ENCODE data around the gene ARHGAP20. TPM values are rescaled to one million over a fixed set of nuclear protein-coding genes. Genes with fewer than 3 reads are reported as not detected.

ARHGAP20 gene
- total and polyA plus RNA-seq, 9 of the 15 experiments (the other 6 are each of a cell fraction or from before 2014, with no cell fraction given) = 0.07 TPM; not detected in 8

DNA sequence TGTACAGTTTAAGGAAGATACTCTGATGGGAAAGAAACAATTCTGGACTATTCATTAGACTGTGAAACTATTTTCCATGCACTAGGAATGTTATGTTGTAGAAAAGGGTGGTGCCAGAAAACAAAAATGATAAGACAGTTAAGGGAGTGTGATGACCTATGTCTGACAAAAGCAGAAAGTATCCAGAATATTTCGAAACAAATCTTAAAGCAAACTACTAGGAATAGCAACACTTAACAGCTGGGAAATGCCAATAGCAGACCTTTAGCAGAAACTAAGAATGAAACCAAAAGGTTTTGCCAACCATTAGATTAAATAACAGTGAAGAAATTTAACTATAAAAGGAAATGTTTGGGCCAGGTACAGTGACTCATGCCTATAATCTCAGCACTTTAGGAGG lies 3.3 kb upstream of the ARHGAP20 start (continued):
- no peak for TF ChIP-seq SIN3B (IDR thresholded peaks at IDR 0.05; ENCODE audit: low read depth)
- TF ChIP-seq, protein P1, sequence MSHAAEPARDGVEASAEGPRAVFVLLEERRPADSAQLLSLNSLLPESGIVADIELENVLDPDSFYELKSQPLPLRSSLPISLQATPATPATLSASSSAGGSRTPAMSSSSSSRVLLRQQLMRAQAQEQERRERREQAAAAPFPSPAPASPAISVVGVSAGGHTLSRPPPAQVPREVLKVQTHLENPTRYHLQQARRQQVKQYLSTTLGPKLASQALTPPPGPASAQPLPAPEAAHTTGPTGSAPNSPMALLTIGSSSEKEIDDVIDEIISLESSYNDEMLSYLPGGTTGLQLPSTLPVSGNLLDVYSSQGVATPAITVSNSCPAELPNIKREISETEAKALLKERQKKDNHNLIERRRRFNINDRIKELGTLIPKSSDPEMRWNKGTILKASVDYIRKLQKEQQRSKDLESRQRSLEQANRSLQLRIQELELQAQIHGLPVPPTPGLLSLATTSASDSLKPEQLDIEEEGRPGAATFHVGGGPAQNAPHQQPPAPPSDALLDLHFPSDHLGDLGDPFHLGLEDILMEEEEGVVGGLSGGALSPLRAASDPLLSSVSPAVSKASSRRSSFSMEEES (CRISPR knock-in tag; IDR thresholded peaks at IDR 0.05) = no peak
- TF ChIP-seq HEY1 (CRISPR knock-in tag; IDR thresholded peaks at IDR 0.05; ENCODE audit: borderline replicate concordance) = no peak
- no peak for TF ChIP-seq BCOR (IDR thresholded peaks at IDR 0.05)
- TF ChIP-seq, protein P2, sequence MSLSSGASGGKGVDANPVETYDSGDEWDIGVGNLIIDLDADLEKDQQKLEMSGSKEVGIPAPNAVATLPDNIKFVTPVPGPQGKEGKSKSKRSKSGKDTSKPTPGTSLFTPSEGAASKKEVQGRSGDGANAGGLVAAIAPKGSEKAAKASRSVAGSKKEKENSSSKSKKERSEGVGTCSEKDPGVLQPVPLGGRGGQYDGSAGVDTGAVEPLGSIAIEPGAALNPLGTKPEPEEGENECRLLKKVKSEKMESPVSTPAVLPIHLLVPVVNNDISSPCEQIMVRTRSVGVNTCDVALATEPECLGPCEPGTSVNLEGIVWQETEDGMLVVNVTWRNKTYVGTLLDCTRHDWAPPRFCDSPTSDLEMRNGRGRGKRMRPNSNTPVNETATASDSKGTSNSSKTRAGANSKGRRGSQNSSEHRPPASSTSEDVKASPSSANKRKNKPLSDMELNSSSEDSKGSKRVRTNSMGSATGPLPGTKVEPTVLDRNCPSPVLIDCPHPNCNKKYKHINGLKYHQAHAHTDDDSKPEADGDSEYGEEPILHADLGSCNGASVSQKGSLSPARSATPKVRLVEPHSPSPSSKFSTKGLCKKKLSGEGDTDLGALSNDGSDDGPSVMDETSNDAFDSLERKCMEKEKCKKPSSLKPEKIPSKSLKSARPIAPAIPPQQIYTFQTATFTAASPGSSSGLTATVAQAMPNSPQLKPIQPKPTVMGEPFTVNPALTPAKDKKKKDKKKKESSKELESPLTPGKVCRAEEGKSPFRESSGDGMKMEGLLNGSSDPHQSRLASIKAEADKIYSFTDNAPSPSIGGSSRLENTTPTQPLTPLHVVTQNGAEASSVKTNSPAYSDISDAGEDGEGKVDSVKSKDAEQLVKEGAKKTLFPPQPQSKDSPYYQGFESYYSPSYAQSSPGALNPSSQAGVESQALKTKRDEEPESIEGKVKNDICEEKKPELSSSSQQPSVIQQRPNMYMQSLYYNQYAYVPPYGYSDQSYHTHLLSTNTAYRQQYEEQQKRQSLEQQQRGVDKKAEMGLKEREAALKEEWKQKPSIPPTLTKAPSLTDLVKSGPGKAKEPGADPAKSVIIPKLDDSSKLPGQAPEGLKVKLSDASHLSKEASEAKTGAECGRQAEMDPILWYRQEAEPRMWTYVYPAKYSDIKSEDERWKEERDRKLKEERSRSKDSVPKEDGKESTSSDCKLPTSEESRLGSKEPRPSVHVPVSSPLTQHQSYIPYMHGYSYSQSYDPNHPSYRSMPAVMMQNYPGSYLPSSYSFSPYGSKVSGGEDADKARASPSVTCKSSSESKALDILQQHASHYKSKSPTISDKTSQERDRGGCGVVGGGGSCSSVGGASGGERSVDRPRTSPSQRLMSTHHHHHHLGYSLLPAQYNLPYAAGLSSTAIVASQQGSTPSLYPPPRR (CRISPR knock-in tag; IDR thresholded peaks at IDR 0.05; ENCODE audit: borderline replicate concordance) = no peak
- TF ChIP-seq FOSL1 (tag; conservative IDR thresholded peaks at IDR 0.05) = no peak
- TF ChIP-seq CHCHD3 (CRISPR knock-in tag; IDR thresholded peaks at IDR 0.05) = no peak
